ENCODE measurements around the gene INTS2. TPM values are rescaled to one million over a fixed set of nuclear protein-coding genes. Genes with fewer than 3 reads are reported as not detected.

Gene INTS2
- total RNA-seq, 1 experiment from 2014 or later = 20.8 TPM

DNA sequence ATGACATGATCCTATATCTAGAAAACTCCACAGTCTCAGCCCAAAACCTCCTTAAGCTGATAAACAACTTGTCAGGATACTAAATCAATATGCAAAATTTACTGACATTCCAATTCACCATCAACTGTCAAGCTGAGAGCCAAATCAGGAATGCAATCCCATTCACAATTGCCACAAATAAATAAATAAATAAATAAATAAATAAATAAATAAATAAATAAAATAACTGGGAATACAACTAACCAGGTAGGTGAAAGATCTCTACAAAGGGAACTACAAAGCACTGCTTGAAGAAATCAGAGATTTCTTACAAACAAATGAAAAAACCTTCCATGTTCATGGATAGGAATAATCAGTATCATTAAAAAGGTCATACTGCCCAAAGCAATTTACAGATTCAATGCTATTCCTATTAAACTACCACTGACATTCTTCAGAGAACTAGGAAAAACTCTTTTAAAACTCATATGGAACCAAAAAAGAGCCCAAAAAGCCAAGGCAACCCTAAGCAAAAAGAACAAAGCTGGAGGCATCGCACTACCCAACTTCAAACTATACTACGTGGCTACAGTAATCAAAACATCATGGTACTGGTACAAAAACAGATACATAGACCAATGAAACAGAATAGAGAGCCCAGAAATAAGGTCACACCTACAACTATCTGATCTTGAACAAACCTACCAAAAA, 102.2 kb downstream of the INTS2 start:
- Histone ChIP-seq H3K79me2 (ENCODE audit: insufficient read depth, low read length) (no peaks in the 10 kb centered on the region), H2BK5ac (ENCODE audit: insufficient read length, low read length) (no peak overlapping the region), H3K4ac (ENCODE audit: low read depth, low read length) (no peak overlapping the region), H2AFZ (ENCODE audit: low read length) (no peak overlapping the region), H3K18ac (ENCODE audit: insufficient read length, low read depth, low read length) (no peak overlapping the region), H3K14ac (ENCODE audit: insufficient read depth, low read length) (no peak overlapping the region), H4K8ac (replicated peaks; ENCODE audit: insufficient read length, low read depth, low read length) (no peak overlapping the region), H3K27me3 (ENCODE audit: insufficient read depth, low read length) (no peaks in the 10 kb centered on the region), H3K4me2 (ENCODE audit: insufficient read depth, insufficient read length, low read length) (no peak overlapping the region), H3K4me1 (ENCODE audit: insufficient read depth, low read length) (no peaks in the 10 kb centered on the region), H2BK20ac (ENCODE audit: low read depth, low read length, poor library complexity, severe bottlenecking) (no peak overlapping the region), H3K56ac (ENCODE audit: insufficient read length, low read depth, low read length) (no peak overlapping the region), H2AK5ac (ENCODE audit: insufficient read length, low read length) (no peak overlapping the region), H4K20me1 (ENCODE audit: control insufficient read depth, insufficient read depth, insufficient read length) (no peaks in the 10 kb centered on the region), H3K23ac (ENCODE audit: insufficient read length, low read depth, low read length) (no peak overlapping the region), H2BK12ac (ENCODE audit: insufficient read length, low read depth, low read length) (no peak overlapping the region), H4K91ac (ENCODE audit: insufficient read length, low read depth, low read length) (no peak overlapping the region), H2BK15ac (ENCODE audit: low read depth, low read length) (no peak overlapping the region), H3K23me2 (ENCODE audit: insufficient read length, low read depth, low read length, poor library complexity, severe bottlenecking) (no peaks in the 10 kb centered on the region), H2BK120ac (ENCODE audit: low read depth, low read length, poor library complexity, severe bottlenecking) (no peak overlapping the region), H3K27ac (ENCODE audit: insufficient read length, low read depth, low read length) (no peak overlapping the region), H3K79me1 (ENCODE audit: insufficient read depth, low read depth, low read length, poor library complexity, severe bottlenecking) (no peaks in the 10 kb centered on the region), H3K9me3 (ENCODE audit: control insufficient read depth, low read depth, low read length) (no peaks in the 10 kb centered on the region), H3K9ac (ENCODE audit: extremely low read depth, insufficient read length, low read length) (no peak overlapping the region), H3T11ph (ENCODE audit: low read length) (no peak overlapping the region), H4K5ac (ENCODE audit: insufficient read length, low read depth, low read length) (no peak overlapping the region)
- H3K27me3 Mint-ChIP-seq (ENCODE audit: low read depth) = no peaks in the 10 kb centered on the region
- no CpG with 5 or more reads among the region's 2 CpGs for WGBS (ENCODE audit: extremely low coverage, insufficient read length, low lambda C conversion rate)
- peaks cover 8 to 17% of the 10 kb centered on the region in 2 experiments; a peak in 4 of 5 replicates for H3K9me3 Mint-ChIP-seq
- H3K4me3 Mint-ChIP-seq = no peak overlapping the region
- TF ChIP-seq, protein P1, sequence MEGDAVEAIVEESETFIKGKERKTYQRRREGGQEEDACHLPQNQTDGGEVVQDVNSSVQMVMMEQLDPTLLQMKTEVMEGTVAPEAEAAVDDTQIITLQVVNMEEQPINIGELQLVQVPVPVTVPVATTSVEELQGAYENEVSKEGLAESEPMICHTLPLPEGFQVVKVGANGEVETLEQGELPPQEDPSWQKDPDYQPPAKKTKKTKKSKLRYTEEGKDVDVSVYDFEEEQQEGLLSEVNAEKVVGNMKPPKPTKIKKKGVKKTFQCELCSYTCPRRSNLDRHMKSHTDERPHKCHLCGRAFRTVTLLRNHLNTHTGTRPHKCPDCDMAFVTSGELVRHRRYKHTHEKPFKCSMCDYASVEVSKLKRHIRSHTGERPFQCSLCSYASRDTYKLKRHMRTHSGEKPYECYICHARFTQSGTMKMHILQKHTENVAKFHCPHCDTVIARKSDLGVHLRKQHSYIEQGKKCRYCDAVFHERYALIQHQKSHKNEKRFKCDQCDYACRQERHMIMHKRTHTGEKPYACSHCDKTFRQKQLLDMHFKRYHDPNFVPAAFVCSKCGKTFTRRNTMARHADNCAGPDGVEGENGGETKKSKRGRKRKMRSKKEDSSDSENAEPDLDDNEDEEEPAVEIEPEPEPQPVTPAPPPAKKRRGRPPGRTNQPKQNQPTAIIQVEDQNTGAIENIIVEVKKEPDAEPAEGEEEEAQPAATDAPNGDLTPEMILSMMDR (conservative IDR thresholded peaks at IDR 0.05) = no peak
- no peak overlapping the region for H3K27ac Mint-ChIP-seq
- H3K4me1 Mint-ChIP-seq = no peaks in the 10 kb centered on the region
- H3K36me3 Mint-ChIP-seq (ENCODE audit: insufficient read depth in 1 of 3, low read depth in 3 of 3) = peaks cover 40 to 55% (median 42%) of the 10 kb centered on the region in 3 experiments
- no peak for DNase-seq
